GM12878 (cell line): ENCODE data around the gene SNF8. TPM values are rescaled to one million over a fixed set of nuclear protein-coding genes. Genes with fewer than 3 reads are reported as not detected.

Experiments used
- ATAC-seq: fragments of 200-7000 bp; cut with Tn5 transposase; 3 replicates; pipeline ENCODE4 v1.9.1; 2020; ENCODE audit warnings: mild to moderate bottlenecking, moderate library complexity
- BruUV-seq: library from RNA; stranded (reverse); fragments of 400-500 nt; replicated peaks from 2 replicates; lab custom pipeline; 2021; lab: Mats Ljungman, UMichigan
- CTCF ChIA-PET: fragments of 300-600 bp; sonication (Branson Sonifier 250); formaldehyde crosslinking; extraction: SDS; loops from one replicate; lab custom pipeline; 2021; ENCODE audit warnings: inconsistent platforms; lab: Yijun Ruan, JAX
- POLR2A ChIA-PET: fragments of 350-600 bp; formaldehyde crosslinking; extraction: SDS; loops from one replicate; lab custom pipeline; 2021; ENCODE audit warnings: inconsistent platforms; lab: Charles Lee
- RAD21 ChIA-PET: fragments of 300-600 bp; sonication (Branson Sonifier 250); formaldehyde crosslinking; loops from one replicate; lab custom pipeline; 2023; ENCODE audit warnings: antibody characterized with exemption; ENCODE audit not compliant: unreplicated experiment; lab: Charles Lee
- SMC1A ChIA-PET: fragments of 300-600 bp; sonication (Branson Sonifier 250); formaldehyde crosslinking; loops from one replicate; lab custom pipeline; 2023; ENCODE audit not compliant: unreplicated experiment, uncharacterized antibody; lab: Charles Lee
- DNase-seq: peaks from one replicate; pipeline ENCODE4 v3.0.0-alpha.2; 2011; ENCODE audit warnings: low read depth, low spot score
- FAIRE-seq: peaks from 3 replicates; lab custom pipeline; 2011; peaks lifted over from hg19 to GRCh38; lab: Jason Lieb, UNC
- H2AFZ ChIP-seq: 2 replicates; pipeline ENCODE4 v1.6.0; 2011; ENCODE audit warnings: low read depth, low read length, control low read depth; ENCODE audit not compliant: control insufficient read depth
- H3K27ac ChIP-seq: 2 replicates; pipeline ENCODE4 v1.5.1; 2011; ENCODE audit warnings: control low read depth; ENCODE audit not compliant: control insufficient read depth, insufficient read depth
- H3K27me3 ChIP-seq, 2 experiments: replicated peaks in 1 of 2; 2 replicates each; pipeline versions ENCODE4 v1.6.0 to v1.6.1; 2011; ENCODE audit warnings: low read length in 1 of 2; ENCODE audit not compliant: control insufficient read depth in 2 of 2, insufficient read depth in 2 of 2
- H3K36me3 ChIP-seq, 2 experiments: 2 replicates each; pipeline ENCODE4 v1.5.1; 2011; ENCODE audit warnings: low read length in 1 of 2; ENCODE audit not compliant: control insufficient read depth in 2 of 2, insufficient read depth in 2 of 2
- H3K4me1 ChIP-seq: 2 replicates; pipeline ENCODE4 v1.6.1; 2011; ENCODE audit warnings: mild to moderate bottlenecking, low read length, moderate library complexity, mixed read lengths; ENCODE audit not compliant: control insufficient read depth, insufficient read depth
- H3K4me2 ChIP-seq: 2 replicates; pipeline ENCODE4 v1.6.0; 2011; ENCODE audit warnings: control low read depth; ENCODE audit not compliant: control insufficient read depth, insufficient read depth
- H3K4me3 ChIP-seq: fragments of 200-600 bp; sonication (generic); 2 replicates; pipeline ENCODE4 v1.5.1; 2016
- H3K79me2 ChIP-seq: 2 replicates; pipeline ENCODE4 v1.6.0; 2011; ENCODE audit warnings: low read length; ENCODE audit not compliant: control insufficient read depth, insufficient read depth
- H3K9ac ChIP-seq: 2 replicates; pipeline ENCODE4 v1.8.0; 2011; ENCODE audit warnings: low read length, control low read depth, mixed read lengths; ENCODE audit not compliant: control insufficient read depth, insufficient read depth
- H3K9me3 ChIP-seq: replicated peaks from 3 replicates; pipeline ENCODE4 v1.5.1; 2011; ENCODE audit warnings: mild to moderate bottlenecking, low read length; ENCODE audit not compliant: control insufficient read depth, insufficient read depth
- H4K20me1 ChIP-seq: 2 replicates; pipeline ENCODE4 v1.6.0; 2011; ENCODE audit not compliant: control insufficient read depth, insufficient read depth
- ATF2 ChIP-seq: IDR thresholded peaks from 2 replicates; pipeline ENCODE4 v1.6.1; 2012; ENCODE audit warnings: low read length, inconsistent platforms
- CBX3 ChIP-seq: fragments of 200-600 bp; sonication (generic); IDR thresholded peaks from 2 replicates; pipeline ENCODE4 v1.6.1; 2016; ENCODE audit warnings: low read depth, borderline replicate concordance
- CHD2 ChIP-seq: IDR thresholded peaks from 2 replicates; pipeline ENCODE4 v1.6.1; 2011; ENCODE audit warnings: low read depth, low read length, improper control_type of control experiment, borderline replicate concordance
- EGR1 ChIP-seq, 2 experiments: IDR thresholded peaks; 1 replicate in 1 of 2; 2 replicates in 1 of 2; pipeline ENCODE4 v1.6.1; 2011 to 2012; ENCODE audit warnings: low read depth in 2 of 2, low read length in 2 of 2, borderline replicate concordance in 1 of 2, mild to moderate bottlenecking in 1 of 2, moderate library complexity in 1 of 2
- FOXK2 ChIP-seq: fragments of 450-650 bp; IDR thresholded peaks from 2 replicates; pipeline ENCODE4 v1.6.1; 2017; ENCODE audit warnings: mild to moderate bottlenecking, moderate library complexity
- IRF4 ChIP-seq: IDR thresholded peaks from 2 replicates; pipeline ENCODE4 v1.6.1; 2011; ENCODE audit warnings: low read depth, low read length
- JUND ChIP-seq: IDR thresholded peaks from 2 replicates; pipeline ENCODE4 v1.6.1; 2012; ENCODE audit warnings: low read depth, mild to moderate bottlenecking, low read length, improper control_type of control experiment, moderate library complexity
- NKRF ChIP-seq: fragments of 450-650 bp; conservative IDR thresholded peaks from 2 replicates; pipeline ENCODE4 v1.6.1; 2017; ENCODE audit warnings: mild to moderate bottlenecking, moderate library complexity
- POLR2AphosphoS5 ChIP-seq: IDR thresholded peaks from 2 replicates; pipeline ENCODE4 v1.6.1; 2011; ENCODE audit warnings: mild to moderate bottlenecking, low read length, inconsistent platforms
- SPI1 ChIP-seq: IDR thresholded peaks from 2 replicates; pipeline ENCODE4 v1.6.1; 2011; ENCODE audit warnings: low read depth, mild to moderate bottlenecking, low read length, moderate library complexity, borderline replicate concordance; ENCODE audit not compliant: insufficient read depth
- ZBTB11 ChIP-seq: fragments of 450-650 bp; formaldehyde crosslinking; IDR thresholded peaks from 2 replicates; pipeline ENCODE4 v1.5.0; 2022; ENCODE audit warnings: mild to moderate bottlenecking, missing genetic modification characterization
- ZBTB40 ChIP-seq: fragments of 450-650 bp; IDR thresholded peaks from 2 replicates; pipeline ENCODE4 v1.6.1; 2016; ENCODE audit warnings: mild to moderate bottlenecking, moderate library complexity, borderline replicate concordance
- WGBS: methylation state at CpG from one replicate; pipeline ENCODE4 v1.1.6; 2016; ENCODE audit warnings: low lambda C conversion rate; ENCODE audit not compliant: insufficient replicate concordance, insufficient coverage; ENCODE audit errors: missing lambda C conversion rate; 5-methylcytosine and 5-hydroxymethylcytosine counted together
- in situ Hi-C: fragments of 300-500 bp; cut with MboI; formaldehyde crosslinking; loops from 9 replicates; pipeline ENCODE4 v1.14.3; 2018; ENCODE audit warnings: mixed read lengths
- intact Hi-C: fragments of 100-400 bp; cut with micrococcal nuclease; formaldehyde crosslinking; loops from one replicate; pipeline ENCODE4 v1.14.2; 2022; ENCODE audit not compliant: unreplicated experiment
- polyA plus RNA-seq, 11 experiments: library from polyadenylated mRNA; depleted of rRNA in 4 of 11; unstranded in 6 of 11; stranded (reverse) in 5 of 11; fragments of >200 nt; fragmentation: Nextera tagmentation in 4 of 11; fragmentation: Illumina TruSeq in 1 of 11; extraction: Ambion mirVana in 4 of 11; extraction: Trizol in 1 of 11; gene quantifications; 1 replicate in 1 of 11; 2 replicates in 10 of 11; pipeline versions ENCODE4 v1.2.1 to v1.2.3, GENCODE V29; 2011 to 2016; ENCODE audit warnings: inconsistent platforms in 2 of 11, missing spikeins in 2 of 11, low read depth in 1 of 11
- total RNA-seq, 4 experiments: library from RNA; depleted of rRNA in 3 of 4; stranded (reverse); fragments of >200 nt in 3 of 4; fragmentation: Illumina TruSeq in 1 of 4; extraction: Trizol in 1 of 4; gene quantifications; 2 replicates each; pipeline versions ENCODE4 v1.2.1 to v1.2.3, GENCODE V29; 2013 to 2021

Gene SNF8
- total and polyA plus RNA-seq, 10 of the 15 experiments (the other 5 are each of a cell fraction or from before 2014, with no cell fraction given) = 6.1 to 228 (median 95.6) TPM

- POLR2A ChIA-PET = interaction anchor here (0.6 to 1.1 kb wide), 2 partner anchors 18 to 89 kb away, joined by 3 read pairs; partner anchors contain the start of gene ATP5MC1
- ATAC-seq = no peak
- in situ Hi-C loops (no loop called here), intact Hi-C loops (no loop called here)
- H3K27ac ChIP-seq = peak overlapping the region; percentile 83
- H3K79me2 ChIP-seq = peaks cover 72% of the 10 kb centered on the region
- H2AFZ ChIP-seq = no peak overlapping the region
- H4K20me1 ChIP-seq = no peaks in the 10 kb centered on the region
- peak overlapping the region; percentile 73 for H3K4me2 ChIP-seq
- H3K9ac ChIP-seq = peak overlapping the region; percentile 84
- TF ChIP-seq SPI1 = peak; percentile 47; the same call in 1 of the 2 replicates
- no peak for TF ChIP-seq CBX3
- TF ChIP-seq CHD2 = no peak
- TF ChIP-seq NKRF = 0 out of 2 replicates have a peak, but pooled peaks have one; percentile 23
- TF ChIP-seq POLR2AphosphoS5 = no peak; the same call in 1 of the 2 replicates
- no peak for TF ChIP-seq ZBTB11
- peak; percentile 10; the same call in 1 of the 2 replicates for TF ChIP-seq ATF2
- TF ChIP-seq FOXK2 = no peak
- TF ChIP-seq ZBTB40 = no peak
- no peak for TF ChIP-seq EGR1 (IDR thresholded peaks at IDR 0.05; ENCODE audit: borderline replicate concordance in 1 of 2, low read depth in 2 of 2, low read length in 2 of 2)
- TF ChIP-seq IRF4 = no peak
- no peak for TF ChIP-seq JUND
- peaks cover 27% of the 10 kb centered on the region for H3K4me1 ChIP-seq
- no peak for DNase-seq
- RAD21 ChIA-PET = interaction anchor here (1.0 to 1.2 kb wide), 2 partner anchors 18 to 122 kb away, joined by 4 read pairs; partner anchors contain the start of gene ATP5MC1
- no peaks in the 10 kb centered on the region for H3K9me3 ChIP-seq
- H3K27me3 ChIP-seq = no peaks in the 10 kb centered on the region
- H3K4me3 ChIP-seq = peak overlapping the region; percentile 84
- SMC1A ChIA-PET = interaction anchor here (0.8 to 1.1 kb wide), 3 partner anchors 9 to 101 kb away, joined by 3 read pairs; no protein-coding TSS in a partner anchor
- no TSS peak for BruUV-seq
- H3K36me3 ChIP-seq = peaks cover 0 to 12% of the 10 kb centered on the region in 2 experiments
- CTCF ChIA-PET = interaction anchor here (1.0 to 1.9 kb wide), 2 partner anchors 10 to 26 kb away, joined by 3 to 7 read pairs; no protein-coding TSS in a partner anchor
- WGBS = 26% methylated on average over 2 of the region's 2 CpGs
- no peak for FAIRE-seq
Measured at GRCh38 chr17:48910370-48910769, 34.3 kb downstream of the SNF8 start.
